ENCODE results near the gene TMEM132D.

GRCh38 chr12:129791396-129791795, 112.4 kb downstream of the TMEM132D start:
- TF ChIP-seq POLR2A (IDR thresholded peaks at IDR 0.05; ENCODE audit: low read depth, low read length) (no peak), SMC3 (IDR thresholded peaks at IDR 0.05; ENCODE audit: low read depth, low read length) (no peak), CTCF (conservative IDR thresholded peaks at IDR 0.05; ENCODE audit: low read depth, low read length) (no peak), RAD21 (IDR thresholded peaks at IDR 0.05; ENCODE audit: low read length) (no peak), USF2 (IDR thresholded peaks at IDR 0.05; ENCODE audit: low read depth, low read length) (no peak), MXI1 (IDR thresholded peaks at IDR 0.05; ENCODE audit: borderline replicate concordance, low read depth, low read length) (no peak), BHLHE40 (IDR thresholded peaks at IDR 0.05; ENCODE audit: low read depth, low read length) (no peak), RFX5 (IDR thresholded peaks at IDR 0.05; ENCODE audit: low read depth, low read length) (no peak), RCOR1 (IDR thresholded peaks at IDR 0.05; ENCODE audit: insufficient replicate concordance, low read length) (no peak), CHD1 (IDR thresholded peaks at IDR 0.05; ENCODE audit: low read depth, low read length) (no peak), MAFK (IDR thresholded peaks at IDR 0.05; ENCODE audit: low read depth, low read length) (no peak), MAZ (IDR thresholded peaks at IDR 0.05; ENCODE audit: borderline replicate concordance, low read depth, low read length) (no peak), ELK1 (IDR thresholded peaks at IDR 0.05; ENCODE audit: borderline replicate concordance, low read depth, low read length) (no peak), CEBPB (IDR thresholded peaks at IDR 0.05; ENCODE audit: low read depth, low read length) (no peak)
